Gastrocnemius medialis (tissue), 4 donors: ENCODE measurements around the gene C4orf50.

Experiments
- POLR2A ChIP-seq, 2 donors: fragments of 450-650 bp; IDR thresholded peaks; one replicate each; pipeline ENCODE4 v1.6.1; 2017; ENCODE audit warnings: antibody characterized with exemption in 2 of 2, mild to moderate bottlenecking in 2 of 2, moderate library complexity in 2 of 2
- TF ChIP-seq, protein P1 (sequence below), 5 experiments: fragments of 450-650 bp in 3 of 5; fragments of 200-600 bp in 2 of 5; sonication (generic) in 2 of 5; IDR thresholded peaks in 4 of 5; conservative IDR thresholded peaks in 1 of 5; 1 replicate in 4 of 5; 2 replicates in 1 of 5; pipeline ENCODE4 v1.5.1; 2016 to 2019; ENCODE audit warnings: antibody characterized with exemption in 5 of 5, mild to moderate bottlenecking in 3 of 5, moderate library complexity in 3 of 5

DNA sequence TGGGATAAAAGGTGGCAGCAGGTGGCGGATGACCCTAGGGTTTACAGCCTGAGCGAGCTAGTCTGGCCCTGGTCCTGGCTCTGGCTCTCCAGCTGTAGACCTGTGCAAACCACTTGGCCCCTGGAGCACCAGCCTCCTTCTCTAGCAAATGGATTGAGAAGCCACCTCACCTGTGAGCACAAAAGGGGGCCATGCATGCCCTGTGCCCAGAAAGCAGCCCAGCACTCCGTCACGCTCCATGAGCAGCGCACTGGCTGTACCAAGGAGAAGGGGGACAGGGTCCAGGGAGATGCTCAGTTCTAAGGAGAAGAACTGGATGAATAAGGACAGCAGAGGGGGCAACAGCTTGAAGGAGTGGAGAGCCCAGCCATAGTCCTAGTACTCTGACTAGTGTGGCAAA lies 46.9 kb upstream of the C4orf50 start:
- TF ChIP-seq, protein P1, sequence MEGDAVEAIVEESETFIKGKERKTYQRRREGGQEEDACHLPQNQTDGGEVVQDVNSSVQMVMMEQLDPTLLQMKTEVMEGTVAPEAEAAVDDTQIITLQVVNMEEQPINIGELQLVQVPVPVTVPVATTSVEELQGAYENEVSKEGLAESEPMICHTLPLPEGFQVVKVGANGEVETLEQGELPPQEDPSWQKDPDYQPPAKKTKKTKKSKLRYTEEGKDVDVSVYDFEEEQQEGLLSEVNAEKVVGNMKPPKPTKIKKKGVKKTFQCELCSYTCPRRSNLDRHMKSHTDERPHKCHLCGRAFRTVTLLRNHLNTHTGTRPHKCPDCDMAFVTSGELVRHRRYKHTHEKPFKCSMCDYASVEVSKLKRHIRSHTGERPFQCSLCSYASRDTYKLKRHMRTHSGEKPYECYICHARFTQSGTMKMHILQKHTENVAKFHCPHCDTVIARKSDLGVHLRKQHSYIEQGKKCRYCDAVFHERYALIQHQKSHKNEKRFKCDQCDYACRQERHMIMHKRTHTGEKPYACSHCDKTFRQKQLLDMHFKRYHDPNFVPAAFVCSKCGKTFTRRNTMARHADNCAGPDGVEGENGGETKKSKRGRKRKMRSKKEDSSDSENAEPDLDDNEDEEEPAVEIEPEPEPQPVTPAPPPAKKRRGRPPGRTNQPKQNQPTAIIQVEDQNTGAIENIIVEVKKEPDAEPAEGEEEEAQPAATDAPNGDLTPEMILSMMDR (IDR thresholded peaks at IDR 0.05 in 4 of 5, conservative IDR thresholded peaks at IDR 0.05 in 1 of 5), result no peak
- TF ChIP-seq POLR2A (IDR thresholded peaks at IDR 0.05), result no peak
